ENCODE results near the gene BMP15.

DNA sequence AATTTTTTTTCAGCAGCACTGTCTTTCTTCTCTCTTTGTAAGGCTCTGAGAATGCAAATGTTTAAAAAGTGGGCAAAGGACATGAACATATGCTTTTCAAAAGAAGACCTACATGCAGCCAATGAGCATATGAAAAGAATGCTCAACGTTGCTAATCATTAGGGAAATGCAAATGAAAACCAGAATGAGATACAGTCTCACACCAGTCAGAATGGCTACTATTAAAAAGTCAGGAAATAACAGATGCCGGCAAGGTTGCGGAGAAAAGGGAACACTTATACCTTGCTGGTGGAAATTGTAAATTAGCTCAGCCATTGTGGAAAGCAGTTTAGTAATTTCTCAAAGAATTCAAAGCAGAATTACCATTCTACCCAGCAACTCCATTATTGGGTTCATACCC is 51.6 kb downstream of the BMP15 start:
- no peak for TF ChIP-seq EZH2 (IDR thresholded peaks at IDR 0.05; ENCODE audit: borderline replicate concordance, insufficient read depth, low read depth, low read length, poor library complexity, severe bottlenecking)
- TF ChIP-seq CTCF (IDR thresholded peaks at IDR 0.05): no peak
